H9 (cell line): ENCODE results near the gene RPL37A. TPM values are rescaled to one million over a fixed set of nuclear protein-coding genes. Genes with fewer than 3 reads are reported as not detected.

Experiments
- DNase-seq: peaks from one replicate; pipeline ENCODE4 v3.0.0-alpha.2; 2017
- H2AFZ ChIP-seq: one replicate; pipeline ENCODE4 v1.6.1; 2013; ENCODE audit warnings: mild to moderate bottlenecking, low read length, control low read depth, moderate library complexity
- H2AK5ac ChIP-seq: 2 replicates; pipeline ENCODE4 v1.6.1; 2013; ENCODE audit warnings: low read length, control low read depth, mixed read lengths; ENCODE audit not compliant: insufficient read length
- H2BK120ac ChIP-seq: one replicate; pipeline ENCODE4 v1.6.1; 2013; ENCODE audit warnings: low read depth, mild to moderate bottlenecking, low read length, control low read depth, inconsistent platforms; ENCODE audit not compliant: poor library complexity, severe bottlenecking
- H2BK12ac ChIP-seq: 2 replicates; pipeline ENCODE4 v1.6.1; 2013; ENCODE audit warnings: low read length, control low read depth, mixed read lengths, low read depth; ENCODE audit not compliant: insufficient read length
- H2BK15ac ChIP-seq: 2 replicates; pipeline ENCODE4 v1.6.1; 2013; ENCODE audit warnings: low read depth, low read length, control low read depth
- H2BK20ac ChIP-seq: one replicate; pipeline ENCODE4 v1.6.1; 2013; ENCODE audit warnings: low read depth, mild to moderate bottlenecking, low read length, control low read depth, inconsistent platforms; ENCODE audit not compliant: poor library complexity, severe bottlenecking
- H2BK5ac ChIP-seq: 2 replicates; pipeline ENCODE4 v1.6.1; 2013; ENCODE audit warnings: low read length, control low read depth, mixed read lengths; ENCODE audit not compliant: insufficient read length
- H3K14ac ChIP-seq: 2 replicates; pipeline ENCODE4 v1.6.1; 2013; ENCODE audit warnings: low read length, control low read depth; ENCODE audit not compliant: insufficient read depth
- H3K18ac ChIP-seq: 2 replicates; pipeline ENCODE4 v1.6.1; 2013; ENCODE audit warnings: low read depth, mild to moderate bottlenecking, mixed read lengths, low read length, control low read depth; ENCODE audit not compliant: insufficient read length
- H3K23ac ChIP-seq: 2 replicates; pipeline ENCODE4 v1.6.1; 2013; ENCODE audit warnings: low read length, control low read depth, mixed read lengths, low read depth; ENCODE audit not compliant: insufficient read length
- H3K23me2 ChIP-seq: 2 replicates; pipeline ENCODE4 v1.6.1; 2013; ENCODE audit warnings: low read depth, mild to moderate bottlenecking, mixed read lengths, low read length, control low read depth; ENCODE audit not compliant: insufficient read length, poor library complexity, severe bottlenecking
- H3K27ac ChIP-seq: 2 replicates; pipeline ENCODE4 v1.5.1; 2013; ENCODE audit warnings: low read length, control low read depth, mixed read lengths, low read depth; ENCODE audit not compliant: insufficient read length
- H3K27me3 ChIP-seq: 2 replicates; pipeline ENCODE4 v1.6.1; 2013; ENCODE audit warnings: low read length, control low read depth, inconsistent platforms; ENCODE audit not compliant: insufficient read depth
- H3K4ac ChIP-seq: 2 replicates; pipeline ENCODE4 v1.6.1; 2013; ENCODE audit warnings: low read depth, mild to moderate bottlenecking, control low read depth, inconsistent platforms, low read length, moderate library complexity
- H3K4me1 ChIP-seq: 2 replicates; pipeline ENCODE4 v1.6.1; 2013; ENCODE audit warnings: low read length, control low read depth, inconsistent platforms; ENCODE audit not compliant: insufficient read depth
- H3K4me2 ChIP-seq: 2 replicates; pipeline ENCODE4 v1.6.1; 2013; ENCODE audit warnings: low read length, control low read depth, mixed read lengths; ENCODE audit not compliant: insufficient read length, insufficient read depth
- H3K56ac ChIP-seq: 2 replicates; pipeline ENCODE4 v1.6.1; 2013; ENCODE audit warnings: low read depth, mild to moderate bottlenecking, mixed read lengths, low read length, control low read depth; ENCODE audit not compliant: insufficient read length
- H3K79me1 ChIP-seq: 2 replicates; pipeline ENCODE4 v1.6.1; 2013; ENCODE audit warnings: low read depth, mild to moderate bottlenecking, moderate library complexity, low read length, control low read depth, inconsistent platforms; ENCODE audit not compliant: insufficient read depth, poor library complexity, severe bottlenecking
- H3K79me2 ChIP-seq: 2 replicates; pipeline ENCODE4 v1.6.1; 2013; ENCODE audit warnings: low read length, control low read depth, inconsistent platforms; ENCODE audit not compliant: insufficient read depth
- H3K9ac ChIP-seq: 2 replicates; pipeline ENCODE4 v1.6.1; 2013; ENCODE audit warnings: low read length, control low read depth, mixed read lengths; ENCODE audit not compliant: insufficient read length; ENCODE audit errors: extremely low read depth
- H3K9me3 ChIP-seq: one replicate; pipeline ENCODE4 v1.6.1; 2013; ENCODE audit warnings: low read depth, low read length, inconsistent platforms; ENCODE audit not compliant: control insufficient read depth
- H3T11ph ChIP-seq: one replicate; pipeline ENCODE4 v1.6.1; 2013; ENCODE audit warnings: mild to moderate bottlenecking, low read length, control low read depth, inconsistent platforms
- H4K20me1 ChIP-seq: one replicate; pipeline ENCODE4 v1.6.1; 2013; ENCODE audit not compliant: control insufficient read depth, insufficient read length, insufficient read depth
- H4K5ac ChIP-seq: 2 replicates; pipeline ENCODE4 v1.6.1; 2013; ENCODE audit warnings: low read depth, mild to moderate bottlenecking, mixed read lengths, low read length, control low read depth; ENCODE audit not compliant: insufficient read length
- H4K8ac ChIP-seq: replicated peaks from 2 replicates; pipeline ENCODE4 v1.6.1; 2013; ENCODE audit warnings: low read length, control low read depth, mixed read lengths, low read depth; ENCODE audit not compliant: insufficient read length
- H4K91ac ChIP-seq: 2 replicates; pipeline ENCODE4 v1.6.1; 2013; ENCODE audit warnings: low read depth, mild to moderate bottlenecking, moderate library complexity, mixed read lengths, low read length, control low read depth; ENCODE audit not compliant: insufficient read length
- H3K27ac Mint-ChIP-seq, 3 experiments: 2 replicates in 2 of 3; 3 replicates in 1 of 3; pipeline ENCODE4 v1.8.0; 2020 to 2021; ENCODE audit warnings: mixed read lengths in 3 of 3, mild to moderate bottlenecking in 1 of 3, moderate library complexity in 1 of 3
- H3K27me3 Mint-ChIP-seq: 2 replicates; pipeline ENCODE4 v1.8.0; 2021; ENCODE audit warnings: low read depth, mild to moderate bottlenecking, moderate library complexity, mixed read lengths
- H3K36me3 Mint-ChIP-seq, 3 experiments: 2 replicates in 2 of 3; 3 replicates in 1 of 3; pipeline ENCODE4 v1.8.0; 2020 to 2021; ENCODE audit warnings: low read depth in 3 of 3, mixed read lengths in 3 of 3; ENCODE audit not compliant: insufficient read depth in 1 of 3
- H3K4me1 Mint-ChIP-seq, 2 experiments: 2 replicates each; pipeline ENCODE4 v1.8.0; 2020; ENCODE audit warnings: mixed read lengths in 2 of 2
- H3K4me3 Mint-ChIP-seq, 2 experiments: 2 replicates in 1 of 2; 3 replicates in 1 of 2; pipeline ENCODE4 v1.8.0; 2020 to 2021; ENCODE audit warnings: mild to moderate bottlenecking in 2 of 2, mixed read lengths in 2 of 2, moderate library complexity in 1 of 2
- H3K9me3 Mint-ChIP-seq, 2 experiments: 2 replicates in 1 of 2; 3 replicates in 1 of 2; pipeline ENCODE4 v1.8.0; 2020; ENCODE audit warnings: mild to moderate bottlenecking in 2 of 2, mixed read lengths in 2 of 2, moderate library complexity in 1 of 2
- CTCF ChIP-seq: fragments of 200-600 bp; sonication (generic); conservative IDR thresholded peaks from 3 replicates; pipeline ENCODE4 v1.8.0; 2021; ENCODE audit warnings: antibody characterized with exemption, mild to moderate bottlenecking
- WGBS: extraction: QIAGEN DNeasy Blood & Tissue Kit; methylation state at CpG from one replicate; pipeline ENCODE4 v1.1.7; 2013; ENCODE audit warnings: missing lambda C conversion rate, low lambda C conversion rate, mixed read lengths; ENCODE audit not compliant: insufficient read length; ENCODE audit errors: extremely low coverage; 5-methylcytosine and 5-hydroxymethylcytosine counted together
- total RNA-seq: library from RNA; stranded (reverse); gene quantifications from 2 replicates; pipeline ENCODE4 v1.2.1, GENCODE V29; 2021

The RPL37A gene
- total RNA-seq, 1 experiment from 2014 or later = 3,769 TPM

- Mint-ChIP-seq H3K9me3 (no peaks in the 10 kb centered on the region), H3K4me1 (peaks cover 38% of the 10 kb centered on the region in 2 experiments), H3K27me3 (peaks cover 1% of the 10 kb centered on the region; the same call in 1 of the 2 replicates), H3K36me3 (peaks cover 0 to 1% (median 0%) of the 10 kb centered on the region in 3 experiments; a peak in 2 of 7 replicates), H3K27ac (no peak overlapping the region), H3K4me3 (no peak overlapping the region)
- no peak overlapping the region for H2BK12ac ChIP-seq
- H2BK5ac ChIP-seq = no peak overlapping the region
- H3K4me2 ChIP-seq = no peak overlapping the region
- H2BK20ac ChIP-seq = no peak overlapping the region
- no peak overlapping the region for H3K14ac ChIP-seq
- H3K18ac ChIP-seq = no peak overlapping the region
- no peak overlapping the region for H4K8ac ChIP-seq
- no peak overlapping the region for H2AK5ac ChIP-seq
- H3K23ac ChIP-seq = no peak overlapping the region
- H4K91ac ChIP-seq = no peak overlapping the region
- no peaks in the 10 kb centered on the region for H3K27me3 ChIP-seq
- DNase-seq = no peak
- TF ChIP-seq CTCF = no peak
- no peaks in the 10 kb centered on the region for H3K23me2 ChIP-seq
- no peaks in the 10 kb centered on the region for H3K79me2 ChIP-seq
- H3K27ac ChIP-seq = no peak overlapping the region
- H3K9ac ChIP-seq = no peak overlapping the region
- no peak overlapping the region for H3K56ac ChIP-seq
- no peaks in the 10 kb centered on the region for H3K79me1 ChIP-seq
- no peak overlapping the region for H2BK15ac ChIP-seq
- H2AFZ ChIP-seq = no peak overlapping the region
- no peak overlapping the region for H2BK120ac ChIP-seq
- H3K4me1 ChIP-seq = peaks cover 11% of the 10 kb centered on the region; the same call in 1 of the 2 replicates
- H3K4ac ChIP-seq = no peak overlapping the region
- no peaks in the 10 kb centered on the region for H4K20me1 ChIP-seq
- H4K5ac ChIP-seq = no peak overlapping the region
- H3T11ph ChIP-seq = no peak overlapping the region
- no CpG with 5 or more reads among the region's 5 CpGs for WGBS
- no peaks in the 10 kb centered on the region for H3K9me3 ChIP-seq
Measured at GRCh38 chr2:216548901-216549331, 50.3 kb downstream of the RPL37A start.
